ENCODE results near the gene CAMK1D. TPM values are rescaled to one million over a fixed set of nuclear protein-coding genes. Genes with fewer than 3 reads are reported as not detected.
"Not testable (repeated sequence)": the region's sequence is repeated elsewhere in the genome, so short reads cannot be mapped to it uniquely, and the experiment has no call there.

Gene CAMK1D
- total RNA-seq, 2 experiments from 2014 or later, result 19.0 to 25.6 TPM

GRCh38 chr10:12740813-12741212, 391.5 kb downstream of the CAMK1D start:
- no peak overlapping the region for H2AFZ ChIP-seq (ENCODE audit: low read length)
- H3K4me3 ChIP-seq (ENCODE audit: low read depth, low read length, poor library complexity, severe bottlenecking), result no peak overlapping the region
- DNase-seq (ENCODE audit: low spot score), result no peak
- no peaks in the 10 kb centered on the region for H3K4me1 ChIP-seq (ENCODE audit: insufficient read depth, low read length, poor library complexity, severe bottlenecking)
- no peaks in the 10 kb centered on the region for H3K9me2 ChIP-seq (ENCODE audit: insufficient read depth, low read length)
- no peaks in the 10 kb centered on the region for H3K9me3 ChIP-seq (ENCODE audit: low read length)
- no TSS peak for BruUV-seq (replicated peaks)
- H4K20me1 ChIP-seq (ENCODE audit: insufficient read depth, low read length), result no peaks in the 10 kb centered on the region
- TF ChIP-seq EZH2phosphoT487 (IDR thresholded peaks at IDR 0.05; ENCODE audit: borderline replicate concordance, low read depth, low read length) (no peak), CTCF (conservative IDR thresholded peaks at IDR 0.05; ENCODE audit: low read length) (no peak)
- ChIA-PET CTCF (ENCODE audit: unreplicated experiment) (no interaction called here), POLR2A (interaction anchor here (0.6 to 0.7 kb wide), 2 partner anchors 346 to 515 kb away, joined by 3 read pairs; no protein-coding TSS in a partner anchor)
- intact Hi-C loops (cut with micrococcal nuclease; ENCODE audit: unreplicated experiment), result no loop called here
- H3K27ac ChIP-seq (ENCODE audit: low read depth, low read length, poor library complexity, severe bottlenecking), result no peak overlapping the region
- no peak overlapping the region for H3K4me2 ChIP-seq (ENCODE audit: low read length)
- no peaks in the 10 kb centered on the region for H3K79me2 ChIP-seq (ENCODE audit: insufficient read depth, low read depth, low read length)
- H3K36me3 ChIP-seq (ENCODE audit: insufficient read depth, low read length), result no peaks in the 10 kb centered on the region

- Histone ChIP-seq H3K9me3 (ENCODE audit: low read length) (no peaks in the 10 kb centered on the region), H3K27ac (ENCODE audit: low read depth, low read length, poor library complexity, severe bottlenecking) (no peak overlapping the region), H3K36me3 (ENCODE audit: insufficient read depth, low read length) (no peaks in the 10 kb centered on the region), H3K4me3 (ENCODE audit: low read depth, low read length, poor library complexity, severe bottlenecking) (no peak overlapping the region), H3K4me2 (ENCODE audit: low read length) (no peak overlapping the region), H3K9me2 (ENCODE audit: insufficient read depth, low read length) (no peaks in the 10 kb centered on the region), H4K20me1 (ENCODE audit: insufficient read depth, low read length) (no peaks in the 10 kb centered on the region), H2AFZ (ENCODE audit: low read length) (no peak overlapping the region), H3K4me1 (ENCODE audit: insufficient read depth, low read length, poor library complexity, severe bottlenecking) (no peaks in the 10 kb centered on the region), H3K79me2 (ENCODE audit: insufficient read depth, low read depth, low read length) (no peaks in the 10 kb centered on the region)
- no peak for DNase-seq (ENCODE audit: low spot score)
- intact Hi-C loops (cut with micrococcal nuclease; ENCODE audit: unreplicated experiment), result no loop called here
- CTCF ChIA-PET (ENCODE audit: unreplicated experiment), result no interaction called here
- POLR2A ChIA-PET, result no interaction called here
- no TSS peak for BruUV-seq (replicated peaks)
- TF ChIP-seq EZH2phosphoT487 (IDR thresholded peaks at IDR 0.05; ENCODE audit: borderline replicate concordance, low read depth, low read length) (no peak), CTCF (conservative IDR thresholded peaks at IDR 0.05; ENCODE audit: low read length) (no peak)
Measured at GRCh38 chr10:12741360-12741804, 392.0 kb downstream of the CAMK1D start.

- H3K36me3 ChIP-seq (ENCODE audit: insufficient read depth, low read length), result no peaks in the 10 kb centered on the region
- DNase-seq (ENCODE audit: low spot score), result no peak
- H3K4me2 ChIP-seq (ENCODE audit: low read length), result no peak overlapping the region
- POLR2A ChIA-PET, result no interaction called here
- H4K20me1 ChIP-seq (ENCODE audit: insufficient read depth, low read length), result no peaks in the 10 kb centered on the region
- H3K4me1 ChIP-seq (ENCODE audit: insufficient read depth, low read length, poor library complexity, severe bottlenecking), result no peaks in the 10 kb centered on the region
- H3K79me2 ChIP-seq (ENCODE audit: insufficient read depth, low read depth, low read length), result no peaks in the 10 kb centered on the region
- CTCF ChIA-PET (ENCODE audit: unreplicated experiment), result no interaction called here
- H3K9me3 ChIP-seq (ENCODE audit: low read length), result no peaks in the 10 kb centered on the region
- no peak overlapping the region for H3K4me3 ChIP-seq (ENCODE audit: low read depth, low read length, poor library complexity, severe bottlenecking)
- BruUV-seq (replicated peaks), result no TSS peak
- H3K27ac ChIP-seq (ENCODE audit: low read depth, low read length, poor library complexity, severe bottlenecking), result no peak overlapping the region
- intact Hi-C loops (cut with micrococcal nuclease; ENCODE audit: unreplicated experiment), result no loop called here
- TF ChIP-seq EZH2phosphoT487 (IDR thresholded peaks at IDR 0.05; ENCODE audit: borderline replicate concordance, low read depth, low read length) (no peak), CTCF (conservative IDR thresholded peaks at IDR 0.05; ENCODE audit: low read length) (no peak)
- H2AFZ ChIP-seq (ENCODE audit: low read length), result no peak overlapping the region
- H3K9me2 ChIP-seq (ENCODE audit: insufficient read depth, low read length), result no peaks in the 10 kb centered on the region
Measured at GRCh38 chr10:12742771-12743170, 393.4 kb downstream of the CAMK1D start.

DNA sequence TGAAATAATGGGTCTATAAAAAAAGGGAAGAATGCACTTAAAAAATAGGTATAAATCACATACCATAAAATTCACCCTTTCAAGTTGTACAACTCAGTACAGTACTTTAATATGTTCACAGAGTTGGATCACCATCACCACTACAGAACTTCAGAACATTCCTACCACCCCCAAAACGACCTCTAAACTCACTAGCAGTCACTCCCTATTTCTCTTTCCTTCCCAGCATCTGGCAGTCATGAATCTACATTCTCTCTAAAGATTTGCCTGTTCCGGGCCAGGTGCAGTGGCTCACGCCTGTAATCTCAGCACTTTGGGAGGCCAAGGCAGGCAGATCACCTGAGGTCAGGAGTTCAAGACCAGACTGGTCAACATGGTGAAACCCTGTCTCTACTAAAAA, 394.1 kb downstream of the CAMK1D start:
- H3K79me2 ChIP-seq (ENCODE audit: insufficient read depth, low read depth, low read length); H3K4me3 ChIP-seq (ENCODE audit: low read depth, low read length, poor library complexity, severe bottlenecking); DNase-seq (ENCODE audit: low spot score); H3K9me3 ChIP-seq (ENCODE audit: low read length); H3K9me2 ChIP-seq (ENCODE audit: insufficient read depth, low read length); H2AFZ ChIP-seq (ENCODE audit: low read length); BruUV-seq (replicated peaks); POLR2A ChIA-PET; CTCF ChIA-PET (ENCODE audit: unreplicated experiment); H4K20me1 ChIP-seq (ENCODE audit: insufficient read depth, low read length); H3K36me3 ChIP-seq (ENCODE audit: insufficient read depth, low read length); H3K4me1 ChIP-seq (ENCODE audit: insufficient read depth, low read length, poor library complexity, severe bottlenecking); intact Hi-C loops (cut with micrococcal nuclease; ENCODE audit: unreplicated experiment); H3K4me2 ChIP-seq (ENCODE audit: low read length); H3K27ac ChIP-seq (ENCODE audit: low read depth, low read length, poor library complexity, severe bottlenecking): not testable (repeated sequence)

Data from OCI-LY7 (cell line).